ENCODE results near the gene P4HTM.

Gene P4HTM

GRCh38 chr3:48962939-48963338 lies 27.1 kb upstream of the P4HTM start:
- no peak for DNase-seq
- peaks cover 9% of the 10 kb centered on the region; the same call in 1 of the 2 replicates for H4K20me1 ChIP-seq (ENCODE audit: insufficient read depth, low read length)
- no peak overlapping the region for H3K4me3 ChIP-seq (ENCODE audit: low read depth in 1 of 2, low read length in 2 of 2)
- no peaks in the 10 kb centered on the region for H3K4me1 ChIP-seq (ENCODE audit: insufficient read depth, low read length)
- H3K9me3 ChIP-seq (ENCODE audit: insufficient read depth, low read length, severe bottlenecking), result no peaks in the 10 kb centered on the region
- no peak for ATAC-seq (ENCODE audit: insufficient read depth, low read depth)
- no peak overlapping the region for H3K9ac ChIP-seq (ENCODE audit: low read depth, low read length)
- H3K27ac ChIP-seq (ENCODE audit: low read length), result no peak overlapping the region
- peaks cover 70% of the 10 kb centered on the region for H3K36me3 ChIP-seq (ENCODE audit: insufficient read depth, low read length)
- no peaks in the 10 kb centered on the region for H3K27me3 ChIP-seq (ENCODE audit: insufficient read depth, low read length, poor library complexity)
- no peak overlapping the region for H2AFZ ChIP-seq (ENCODE audit: low read depth, low read length)
- no peak overlapping the region for H3K4me2 ChIP-seq (ENCODE audit: insufficient read depth, low read length)
- TF ChIP-seq EZH2 (IDR thresholded peaks at IDR 0.05; ENCODE audit: borderline replicate concordance, low read depth, low read length, severe bottlenecking), result no peak
- no peak for TF ChIP-seq CTCF (IDR thresholded peaks at IDR 0.05; ENCODE audit: borderline replicate concordance, extremely low read depth, low read length, poor library complexity, severe bottlenecking)
- peaks cover 15% of the 10 kb centered on the region for H3K79me2 ChIP-seq (ENCODE audit: insufficient read depth, low read length)

GRCh38 chr3:48963591-48963990 lies 26.4 kb upstream of the P4HTM start:
- no peak for ATAC-seq (ENCODE audit: insufficient read depth, low read depth)
- Histone ChIP-seq H3K27ac (ENCODE audit: low read length) (no peak overlapping the region), H3K4me3 (ENCODE audit: low read depth in 1 of 2, low read length in 2 of 2) (no peak overlapping the region), H3K4me1 (ENCODE audit: insufficient read depth, low read length) (no peaks in the 10 kb centered on the region), H3K79me2 (ENCODE audit: insufficient read depth, low read length) (peaks cover 12% of the 10 kb centered on the region; the same call in 1 of the 2 replicates), H3K36me3 (ENCODE audit: insufficient read depth, low read length) (peaks cover 71% of the 10 kb centered on the region), H3K27me3 (ENCODE audit: insufficient read depth, low read length, poor library complexity) (no peaks in the 10 kb centered on the region), H3K9ac (ENCODE audit: low read depth, low read length) (no peak overlapping the region), H3K4me2 (ENCODE audit: insufficient read depth, low read length) (no peak overlapping the region), H2AFZ (ENCODE audit: low read depth, low read length) (no peak overlapping the region), H3K9me3 (ENCODE audit: insufficient read depth, low read length, severe bottlenecking) (no peaks in the 10 kb centered on the region), H4K20me1 (ENCODE audit: insufficient read depth, low read length) (peaks cover 7% of the 10 kb centered on the region; the same call in 1 of the 2 replicates)
- no peak for DNase-seq
- no peak for TF ChIP-seq EZH2 (IDR thresholded peaks at IDR 0.05; ENCODE audit: borderline replicate concordance, low read depth, low read length, severe bottlenecking)
- no peak for TF ChIP-seq CTCF (IDR thresholded peaks at IDR 0.05; ENCODE audit: borderline replicate concordance, extremely low read depth, low read length, poor library complexity, severe bottlenecking)

GRCh38 chr3:48966367-48966766 lies 23.7 kb upstream of the P4HTM start:
- no peak overlapping the region for H3K4me2 ChIP-seq (ENCODE audit: insufficient read depth, low read length)
- no peaks in the 10 kb centered on the region for H3K9me3 ChIP-seq (ENCODE audit: insufficient read depth, low read length, severe bottlenecking)
- H3K9ac ChIP-seq (ENCODE audit: low read depth, low read length), result no peak overlapping the region
- H3K27ac ChIP-seq (ENCODE audit: low read length), result no peak overlapping the region
- TF ChIP-seq CTCF (IDR thresholded peaks at IDR 0.05; ENCODE audit: borderline replicate concordance, extremely low read depth, low read length, poor library complexity, severe bottlenecking), result no peak
- TF ChIP-seq EZH2 (IDR thresholded peaks at IDR 0.05; ENCODE audit: borderline replicate concordance, low read depth, low read length, severe bottlenecking), result no peak
- no peak for ATAC-seq (ENCODE audit: insufficient read depth, low read depth)
- no peak for DNase-seq
- 0 out of 2 replicates have a peak, but pooled peaks cover 4% of the 10 kb centered on the region for H3K79me2 ChIP-seq (ENCODE audit: insufficient read depth, low read length)
- H4K20me1 ChIP-seq (ENCODE audit: insufficient read depth, low read length), result peaks cover 4% of the 10 kb centered on the region; the same call in 1 of the 2 replicates
- H2AFZ ChIP-seq (ENCODE audit: low read depth, low read length), result no peak overlapping the region
- H3K27me3 ChIP-seq (ENCODE audit: insufficient read depth, low read length, poor library complexity), result no peaks in the 10 kb centered on the region
- H3K4me3 ChIP-seq (ENCODE audit: low read depth in 1 of 2, low read length in 2 of 2), result no peak overlapping the region
- peaks cover 87% of the 10 kb centered on the region for H3K36me3 ChIP-seq (ENCODE audit: insufficient read depth, low read length)
- H3K4me1 ChIP-seq (ENCODE audit: insufficient read depth, low read length), result no peaks in the 10 kb centered on the region

Data from DND-41 (cell line).